Measurements from ENCODE around the gene SIGLEC12.
"Not testable (repeated sequence)": the region's sequence is repeated elsewhere in the genome, so short reads cannot be mapped to it uniquely, and the experiment has no call there.

SIGLEC12 gene

DNA sequence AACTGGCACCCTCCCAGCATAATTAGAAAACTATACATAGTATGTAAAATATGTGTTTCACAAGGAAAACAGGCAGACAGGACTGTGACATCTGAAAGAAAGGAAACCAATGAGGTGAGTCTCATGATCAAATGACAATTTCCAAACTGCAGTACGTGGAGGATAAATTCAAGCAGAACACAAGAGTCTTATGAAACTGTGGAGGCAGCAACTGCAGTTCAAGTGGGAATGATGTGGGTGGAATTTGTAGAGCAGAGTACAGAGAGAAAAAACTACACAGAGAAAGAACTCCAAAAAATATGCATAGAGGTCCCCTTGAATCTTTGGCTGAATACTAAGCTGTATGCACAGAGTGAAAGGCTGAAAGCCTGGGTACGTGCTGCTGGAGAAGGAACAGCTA lies 20.2 kb upstream of the SIGLEC12 start:
- DNase-seq: no peak

DNA sequence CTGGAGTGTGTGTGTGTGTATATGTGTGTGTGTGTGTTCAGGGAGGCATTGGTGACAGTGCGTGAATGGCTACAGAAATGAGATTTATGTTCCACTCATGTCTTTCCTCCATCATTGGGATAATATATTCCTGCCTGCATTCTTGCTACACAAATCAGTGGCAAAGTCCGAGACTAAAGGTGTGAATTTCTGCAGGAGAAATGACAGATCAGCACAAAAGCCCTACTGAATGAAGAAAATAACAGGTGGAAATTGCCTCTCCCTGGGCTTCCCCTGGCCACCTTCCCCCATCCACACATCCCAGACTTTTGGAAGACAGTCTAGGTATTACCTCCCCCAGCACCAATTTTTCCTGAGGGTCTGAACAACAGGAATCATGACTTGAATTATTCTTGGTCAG lies 19.8 kb upstream of the SIGLEC12 start:
- no peak for DNase-seq

- DNase-seq: no peak
Observed at GRCh38 chr19:51520728-51521127, 19.1 kb upstream of the SIGLEC12 start.

DNA sequence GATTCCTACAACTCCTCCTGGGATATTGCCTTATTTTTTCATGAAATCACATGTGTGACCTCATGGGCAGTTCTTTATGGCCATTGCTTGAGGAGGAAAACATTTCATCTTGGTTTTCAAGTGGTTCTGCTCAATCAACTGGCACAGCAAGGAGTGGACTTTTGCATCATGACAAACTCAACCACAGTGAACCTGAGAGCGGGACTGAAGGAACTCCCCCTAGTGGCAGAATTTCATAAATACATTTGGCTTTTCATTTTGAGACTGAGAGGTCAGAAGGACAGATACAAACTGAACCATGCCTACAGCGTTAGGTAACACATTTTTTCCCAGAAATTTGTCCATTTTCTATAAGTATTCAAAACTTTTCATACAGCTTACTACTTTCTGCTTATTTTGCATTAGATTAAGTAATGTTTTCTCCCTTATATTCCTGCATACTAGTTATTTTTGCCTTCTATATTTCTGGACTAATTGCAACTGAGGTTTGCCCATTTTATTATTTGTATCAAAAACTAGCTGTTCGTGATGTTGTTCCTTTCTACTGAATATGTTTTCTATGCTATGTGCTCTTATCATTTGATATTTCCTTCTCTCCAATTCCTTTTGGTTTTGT lies 13.4 kb upstream of the SIGLEC12 start:
- peak in 1 of 2 experiments; percentile 0 for DNase-seq

GRCh38 chr19:51513968-51514367 lies 12.4 kb upstream of the SIGLEC12 start:
- DNase-seq: no peak

DNA sequence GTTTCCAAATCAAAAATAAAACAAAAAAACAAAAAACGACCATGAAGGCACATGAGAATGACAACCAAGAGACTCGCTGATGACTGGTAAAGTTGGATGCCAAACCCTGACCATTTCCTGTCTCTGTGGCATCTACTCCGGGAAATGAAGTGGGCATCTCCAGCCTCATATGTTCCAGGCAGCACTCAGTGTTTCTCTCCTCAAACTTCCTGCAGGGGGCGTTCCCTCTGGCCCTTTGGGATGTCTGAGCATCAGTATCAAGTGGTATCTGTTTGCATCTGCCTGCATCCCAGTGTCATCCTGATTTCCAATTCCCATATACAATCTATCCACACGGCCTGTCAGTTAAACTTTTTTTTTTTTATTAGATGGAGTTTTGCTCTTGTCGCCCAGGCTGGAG lies 9.8 kb upstream of the SIGLEC12 start:
- no peak for DNase-seq

DNA sequence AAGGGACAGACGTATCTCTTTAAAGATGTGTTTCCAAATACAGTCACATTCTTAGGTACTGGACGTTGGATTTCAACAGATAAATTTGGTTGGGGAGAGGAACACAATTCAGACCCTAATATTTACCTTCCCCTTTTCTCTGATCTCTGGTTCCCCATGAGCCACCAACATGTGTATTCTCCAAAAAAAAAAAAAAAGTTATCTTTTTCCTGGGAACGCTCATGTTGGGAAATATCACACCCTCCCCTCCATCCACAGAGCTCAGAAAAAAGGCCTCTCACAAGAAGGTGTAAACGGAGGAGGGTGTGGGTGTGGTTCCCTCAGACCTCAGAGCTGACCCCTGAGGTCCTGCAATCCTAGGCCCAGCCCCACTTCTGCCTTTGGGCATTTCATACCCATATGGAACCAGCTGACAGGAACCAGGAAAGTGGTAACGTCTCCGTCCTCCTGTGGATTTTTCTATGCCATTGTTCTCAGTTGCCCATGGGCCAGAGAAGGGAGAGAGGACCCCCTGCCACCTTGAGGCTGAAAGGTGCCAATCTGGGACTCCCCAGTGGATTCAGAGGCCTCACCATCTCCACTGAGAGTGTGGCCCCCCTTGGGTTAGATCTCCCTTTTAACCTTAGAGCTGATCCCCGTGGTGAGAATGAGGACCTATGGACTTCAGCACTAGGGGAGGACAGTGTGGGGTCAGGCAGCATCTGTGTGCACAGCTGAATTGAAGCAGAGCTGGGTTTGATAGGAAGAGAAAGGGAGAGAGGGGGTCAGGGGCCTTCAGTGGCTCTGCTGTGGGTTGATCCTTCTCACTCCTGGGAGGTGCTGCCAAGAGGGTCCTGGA lies 8.4 kb upstream of the SIGLEC12 start:
- no peak for DNase-seq

DNA sequence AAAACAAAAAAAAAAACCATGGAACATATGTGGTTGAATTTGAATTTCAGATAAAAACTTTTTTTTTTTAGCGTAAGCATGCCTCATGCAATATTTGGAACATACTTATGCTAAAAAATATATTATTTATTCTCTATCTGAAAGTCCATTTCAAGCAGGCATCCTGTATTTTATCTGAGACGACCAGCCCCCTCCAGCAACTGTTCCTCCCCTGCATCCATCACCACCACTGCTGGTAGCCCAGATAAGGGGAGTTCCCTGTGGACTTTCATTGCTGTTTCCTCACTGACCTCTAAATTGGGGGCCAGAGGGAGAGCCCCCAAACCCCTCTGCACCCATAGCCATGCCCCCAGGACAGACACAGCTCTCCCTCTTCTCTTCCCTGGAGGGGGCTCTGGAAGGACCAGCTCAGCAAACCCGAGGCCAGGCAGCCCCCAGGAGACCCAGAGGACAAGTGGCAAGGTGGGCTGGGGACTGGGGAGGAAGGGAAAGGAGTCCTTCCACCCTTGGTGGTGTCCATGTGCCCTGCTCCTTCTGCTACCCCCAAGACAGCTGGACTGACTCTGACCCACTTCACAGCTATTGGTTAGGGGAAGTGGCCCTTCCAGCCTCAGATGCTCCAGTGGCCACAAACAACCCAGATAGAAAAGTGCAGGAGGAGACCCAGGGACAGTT lies 6.6 kb upstream of the SIGLEC12 start:
- no peak for DNase-seq

DNA sequence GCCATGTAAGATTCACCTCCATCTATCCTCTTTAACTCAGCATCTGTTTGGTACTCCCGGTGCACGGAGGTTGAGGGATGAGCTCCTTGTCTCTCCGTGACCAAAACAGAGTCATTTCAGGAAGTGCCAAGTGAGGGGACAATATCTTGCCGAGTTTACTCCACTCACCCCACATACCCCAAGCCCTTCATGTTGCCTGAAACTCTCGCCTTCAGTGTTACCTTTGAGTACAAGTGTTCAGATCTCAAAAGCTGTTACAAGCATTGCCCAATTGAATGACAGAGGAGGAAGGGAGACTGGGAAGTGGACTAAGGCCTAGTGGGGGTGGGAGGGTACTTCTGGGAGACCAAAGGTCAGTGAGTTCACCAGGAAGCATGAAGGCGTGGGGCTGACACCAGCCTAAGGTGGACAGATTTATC lies 6.0 kb upstream of the SIGLEC12 start:
- no peak for DNase-seq

GRCh38 chr19:51507192-51507591 lies 5.6 kb upstream of the SIGLEC12 start:
- no peak for DNase-seq

GRCh38 chr19:51505904-51506303 lies 4.3 kb upstream of the SIGLEC12 start:
- no peak for DNase-seq

GRCh38 chr19:51503896-51504295 lies 2.3 kb upstream of the SIGLEC12 start:
- DNase-seq: no peak

DNA sequence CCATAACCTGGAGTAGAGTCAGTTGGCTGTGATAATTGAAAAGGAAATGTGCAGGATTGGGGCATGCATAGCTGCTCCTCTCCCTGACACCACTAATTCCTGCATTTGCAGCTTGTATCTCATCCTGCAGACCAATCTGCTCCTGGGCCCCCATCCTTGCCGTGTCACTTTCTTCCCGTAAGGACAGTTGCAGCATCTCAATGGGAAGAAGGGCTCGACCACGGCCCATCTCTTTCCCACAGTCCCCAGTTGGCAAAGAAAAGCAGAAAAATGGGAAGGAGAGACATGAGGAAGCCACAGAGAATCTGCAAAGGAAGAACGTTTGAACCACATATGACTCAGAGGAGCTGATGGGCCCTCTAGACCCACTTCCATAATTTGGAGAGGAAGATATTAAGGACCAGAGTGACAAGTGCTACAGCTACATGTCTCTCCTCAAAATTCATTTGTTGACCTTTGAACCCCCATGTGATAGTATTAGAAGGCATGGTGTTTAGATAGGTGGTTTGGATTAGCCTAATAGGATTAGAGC lies 1.8 kb upstream of the SIGLEC12 start:
- no peak for DNase-seq

DNA sequence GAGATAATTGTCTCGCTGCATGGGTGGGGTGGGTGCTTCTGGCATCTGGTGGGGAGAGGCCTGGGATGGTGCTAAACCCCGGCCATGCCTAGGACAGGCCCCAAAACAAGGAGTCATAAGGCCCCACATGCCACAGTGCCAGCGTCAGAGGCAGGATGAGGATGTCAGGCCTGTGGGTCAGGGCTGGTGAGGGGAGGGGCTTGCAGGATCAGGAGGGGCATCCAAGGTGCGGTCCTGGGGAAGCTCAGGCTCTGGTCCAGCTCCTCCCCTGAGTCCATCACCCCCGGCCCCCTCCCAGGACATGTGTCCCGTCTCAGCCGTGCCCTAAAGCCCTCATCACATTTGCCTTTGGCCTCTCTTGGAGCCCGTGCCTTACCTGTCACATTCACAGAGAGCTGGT lies 669 bp downstream of the SIGLEC12 start:
- not testable (repeated sequence) for DNase-seq

- no peak for DNase-seq
Observed at GRCh38 chr19:51497666-51498065, 3.9 kb downstream of the SIGLEC12 start.

DNA sequence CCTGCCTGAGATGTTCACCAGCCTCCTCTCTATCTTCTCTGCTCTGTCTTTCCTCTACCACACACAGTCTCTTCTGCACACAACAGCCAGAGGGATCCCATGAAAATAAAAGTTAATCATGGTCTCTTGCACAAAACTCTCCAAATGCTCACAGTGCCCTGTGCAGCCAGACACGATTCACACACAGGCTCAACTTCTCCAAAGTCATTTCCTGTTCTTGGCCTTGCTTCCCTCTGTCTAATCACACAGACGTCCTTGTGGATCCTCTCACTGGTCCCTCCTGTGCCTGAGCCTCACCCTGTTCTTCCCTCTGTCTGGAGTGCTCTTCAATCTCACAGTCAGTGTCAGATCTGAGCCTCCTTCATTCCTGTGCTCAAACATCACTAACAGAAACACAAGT lies 7.8 kb downstream of the SIGLEC12 start:
- no peak for DNase-seq

GRCh38 chr19:51491586-51491985 lies 10.0 kb downstream of the SIGLEC12 start:
- no peak for DNase-seq

DNA sequence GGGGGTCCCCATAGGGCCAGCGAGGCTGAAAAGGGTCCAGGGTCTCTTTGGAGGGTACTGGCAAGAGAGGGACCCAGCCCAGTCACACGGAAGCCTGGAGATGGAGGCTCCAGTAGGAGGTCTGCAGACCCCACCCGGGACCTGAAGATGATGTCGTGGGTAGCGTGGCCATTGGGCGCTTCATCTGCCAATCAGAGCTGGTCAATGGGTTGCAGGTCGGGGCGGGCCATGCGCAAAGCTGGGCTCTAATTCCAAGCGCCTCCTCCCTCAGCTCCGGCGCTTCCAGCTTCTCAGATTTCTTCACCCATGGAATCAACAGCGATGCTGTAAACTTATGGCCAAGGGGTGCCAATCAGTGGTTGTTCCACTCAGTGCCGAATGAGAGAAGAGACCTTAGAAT lies 10.9 kb downstream of the SIGLEC12 start:
- no peak for DNase-seq

DNA sequence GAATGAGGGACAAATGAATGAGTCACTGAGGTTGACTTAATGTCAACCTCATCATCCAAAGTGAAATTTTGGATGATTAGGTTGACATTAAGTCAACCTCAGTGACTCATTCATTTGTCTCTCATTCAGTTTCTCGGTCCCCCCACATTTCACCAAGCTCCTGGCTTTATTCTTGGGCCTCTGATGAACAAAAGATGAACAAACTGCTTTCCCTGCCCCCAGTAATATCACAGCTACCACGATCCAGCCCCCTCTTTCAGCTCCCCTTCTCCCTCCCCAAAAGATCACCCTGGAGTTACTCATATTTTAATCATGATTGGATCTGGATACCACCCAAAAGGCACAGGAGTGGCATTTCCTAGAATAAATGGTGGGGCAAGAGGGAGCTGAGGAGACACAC lies 12.5 kb downstream of the SIGLEC12 start:
- DNase-seq: no peak

DNA sequence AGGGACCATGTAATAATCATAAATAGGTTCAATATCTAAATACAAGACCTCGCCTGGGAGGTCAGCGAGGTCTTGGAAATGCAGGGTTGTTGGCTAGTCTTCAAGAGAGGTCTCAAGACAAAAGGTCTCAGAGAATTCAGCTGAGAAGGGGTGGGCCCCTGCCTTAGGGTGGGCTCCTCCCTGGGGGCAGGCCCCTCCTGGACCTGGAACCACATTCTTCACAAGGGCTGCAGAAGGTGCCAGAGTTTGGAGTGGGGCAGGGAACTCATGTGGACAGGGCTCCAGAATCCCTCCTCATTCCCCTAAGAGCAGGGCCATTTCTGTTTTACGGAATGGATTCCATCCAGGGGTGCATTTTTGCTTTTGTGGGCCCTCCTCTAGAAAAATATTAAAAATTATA lies 13.1 kb downstream of the SIGLEC12 start:
- DNase-seq: no peak

DNA sequence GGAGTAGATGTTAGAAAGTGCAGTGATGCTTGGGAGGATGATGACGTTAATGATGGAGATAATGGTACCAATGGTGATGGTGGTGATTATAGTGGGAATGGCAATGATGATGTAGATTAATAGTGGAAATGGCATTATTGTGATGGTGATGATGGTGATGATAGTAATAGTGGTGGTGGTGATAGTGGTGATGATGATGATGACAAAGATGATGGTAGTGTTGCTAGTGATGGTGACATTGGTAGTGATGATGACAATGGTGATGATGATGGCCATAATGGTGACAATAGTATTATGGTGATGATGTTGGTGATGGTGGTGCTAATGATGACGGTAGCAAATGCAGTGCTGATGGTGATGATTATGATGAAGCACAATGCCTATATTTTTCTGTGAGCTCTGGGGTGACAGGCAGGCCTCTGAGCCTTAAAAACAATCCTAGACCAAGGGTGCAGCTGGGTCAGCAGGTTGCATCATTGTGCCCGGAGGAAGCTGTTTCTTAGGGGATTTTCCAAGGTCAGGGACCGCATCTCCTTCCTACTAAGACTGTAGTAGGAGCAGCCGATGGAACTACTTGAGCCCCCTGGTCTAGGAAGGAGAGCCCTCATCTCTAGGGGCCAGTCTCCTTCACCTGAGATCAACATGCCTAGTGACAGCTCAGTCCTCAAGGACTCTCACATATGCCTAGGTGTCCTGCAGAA lies 15.5 kb downstream of the SIGLEC12 start:
- DNase-seq: no peak

DNA sequence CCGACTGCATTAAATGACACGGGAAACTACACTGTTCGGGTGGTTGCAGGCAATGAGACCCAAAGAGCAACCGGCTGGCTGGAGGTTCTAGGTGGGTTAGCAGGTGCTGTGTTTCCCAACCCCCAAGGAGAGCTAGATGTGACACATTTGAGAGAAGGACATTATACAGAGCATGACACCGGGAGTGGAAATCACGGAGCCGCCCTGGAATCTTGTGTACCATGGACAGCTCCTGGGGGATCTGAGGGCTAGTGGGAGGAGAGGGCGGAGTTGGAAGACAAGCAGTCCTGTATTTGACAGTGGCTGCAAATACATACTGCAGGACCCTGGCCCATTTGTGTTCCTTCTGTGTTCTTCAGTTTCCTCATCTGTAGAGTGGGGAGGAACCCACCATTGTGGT lies 21.0 kb downstream of the SIGLEC12 start:
- DNase-seq: no peak
